Parathyroid adenoma (tissue), 2 donors: Measurements from ENCODE around the gene ZNF618.

ENCODE experiments used
- H2AFZ ChIP-seq: fragments of 300-600 bp; sonication (generic); one replicate; pipeline ENCODE4 v1.7.0; 2017; ENCODE audit warnings: antibody characterized with exemption, mild to moderate bottlenecking
- H3K27ac ChIP-seq: fragments of 300-600 bp; sonication (generic); one replicate; pipeline ENCODE4 v1.7.0; 2017
- H3K27me3 ChIP-seq: fragments of 300-600 bp; sonication (generic); one replicate; pipeline ENCODE4 v1.7.0; 2017; ENCODE audit warnings: low read length; ENCODE audit not compliant: control insufficient read depth, insufficient read depth
- H3K36me3 ChIP-seq: fragments of 300-600 bp; sonication (generic); one replicate; pipeline ENCODE4 v1.7.0; 2017; ENCODE audit warnings: low read length; ENCODE audit not compliant: control insufficient read depth, insufficient read depth
- H3K4me1 ChIP-seq: fragments of 300-600 bp; sonication (generic); one replicate; pipeline ENCODE4 v1.7.0; 2017; ENCODE audit warnings: control low read depth
- H3K4me2 ChIP-seq: fragments of 300-600 bp; sonication (generic); one replicate; pipeline ENCODE4 v1.7.0; 2017; ENCODE audit warnings: low read length
- H3K4me3 ChIP-seq: fragments of 300-600 bp; sonication (generic); one replicate; pipeline ENCODE4 v1.7.0; 2017; ENCODE audit warnings: low read depth, low read length
- H3K79me2 ChIP-seq: fragments of 300-600 bp; sonication (generic); one replicate; pipeline ENCODE4 v1.7.0; 2017; ENCODE audit warnings: control low read depth
- H3K9ac ChIP-seq: fragments of 300-600 bp; sonication (generic); one replicate; pipeline ENCODE4 v1.7.0; 2017; ENCODE audit warnings: mild to moderate bottlenecking
- H3K9me3 ChIP-seq: fragments of 300-600 bp; sonication (generic); one replicate; pipeline ENCODE4 v1.7.0; 2017; ENCODE audit warnings: low read length; ENCODE audit not compliant: control insufficient read depth
- CTCF ChIP-seq: fragments of 300-600 bp; sonication (generic); IDR thresholded peaks from one replicate; pipeline ENCODE4 v1.7.0; 2017; ENCODE audit warnings: antibody characterized with exemption, mild to moderate bottlenecking
- donor health status: primary hyperparathyroidism.

ZNF618 gene

GRCh38 chr9:114028646-114029045 lies 152.5 kb downstream of the ZNF618 start:
- Histone ChIP-seq H3K4me2 (no peak overlapping the region), H3K4me3 (no peak overlapping the region), H3K36me3 (no peaks in the 10 kb centered on the region), H3K27me3 (no peaks in the 10 kb centered on the region), H3K4me1 (no peaks in the 10 kb centered on the region), H3K9me3 (no peaks in the 10 kb centered on the region), H3K27ac (no peak overlapping the region), H3K79me2 (no peaks in the 10 kb centered on the region), H2AFZ (no peak overlapping the region), H3K9ac (no peak overlapping the region)
- TF ChIP-seq CTCF = no peak

GRCh38 chr9:114029311-114030170 lies 153.4 kb downstream of the ZNF618 start:
- H3K36me3 ChIP-seq = no peaks in the 10 kb centered on the region
- H3K4me1 ChIP-seq = no peaks in the 10 kb centered on the region
- H3K27ac ChIP-seq = no peak overlapping the region
- no peak overlapping the region for H3K4me3 ChIP-seq
- H3K9me3 ChIP-seq = no peaks in the 10 kb centered on the region
- TF ChIP-seq CTCF = no peak
- H3K79me2 ChIP-seq = no peaks in the 10 kb centered on the region
- no peak overlapping the region for H3K9ac ChIP-seq
- no peaks in the 10 kb centered on the region for H3K27me3 ChIP-seq
- no peak overlapping the region for H3K4me2 ChIP-seq
- H2AFZ ChIP-seq = no peak overlapping the region

- no peaks in the 10 kb centered on the region for H3K36me3 ChIP-seq
- TF ChIP-seq CTCF = no peak
- H2AFZ ChIP-seq = no peak overlapping the region
- no peak overlapping the region for H3K4me3 ChIP-seq
- H3K27ac ChIP-seq = no peak overlapping the region
- H3K9me3 ChIP-seq = no peaks in the 10 kb centered on the region
- H3K79me2 ChIP-seq = no peaks in the 10 kb centered on the region
- no peak overlapping the region for H3K4me2 ChIP-seq
- H3K27me3 ChIP-seq = no peaks in the 10 kb centered on the region
- H3K9ac ChIP-seq = no peak overlapping the region
- no peaks in the 10 kb centered on the region for H3K4me1 ChIP-seq
Observed at GRCh38 chr9:114030364-114030763, 154.3 kb downstream of the ZNF618 start.

- no peaks in the 10 kb centered on the region for H3K79me2 ChIP-seq
- no peak overlapping the region for H2AFZ ChIP-seq
- no peaks in the 10 kb centered on the region for H3K36me3 ChIP-seq
- H3K27me3 ChIP-seq = no peaks in the 10 kb centered on the region
- H3K27ac ChIP-seq = no peak overlapping the region
- H3K9me3 ChIP-seq = no peaks in the 10 kb centered on the region
- no peaks in the 10 kb centered on the region for H3K4me1 ChIP-seq
- no peak overlapping the region for H3K9ac ChIP-seq
- no peak overlapping the region for H3K4me3 ChIP-seq
- TF ChIP-seq CTCF = no peak
- H3K4me2 ChIP-seq = no peak overlapping the region
Observed at GRCh38 chr9:114031037-114031630, 155.0 kb downstream of the ZNF618 start.
